Glomerular visceral epithelial cell (primary cell): ENCODE data around the gene CUZD1.
"Not testable (repeated sequence)": the region's sequence is repeated elsewhere in the genome, so short reads cannot be mapped to it uniquely, and the experiment has no call there.

Source experiments
- DNase-seq: peaks from one replicate; pipeline ENCODE4 v3.0.0-alpha.2; 2016; ENCODE audit errors: extremely low spot score

Gene CUZD1, protein sequence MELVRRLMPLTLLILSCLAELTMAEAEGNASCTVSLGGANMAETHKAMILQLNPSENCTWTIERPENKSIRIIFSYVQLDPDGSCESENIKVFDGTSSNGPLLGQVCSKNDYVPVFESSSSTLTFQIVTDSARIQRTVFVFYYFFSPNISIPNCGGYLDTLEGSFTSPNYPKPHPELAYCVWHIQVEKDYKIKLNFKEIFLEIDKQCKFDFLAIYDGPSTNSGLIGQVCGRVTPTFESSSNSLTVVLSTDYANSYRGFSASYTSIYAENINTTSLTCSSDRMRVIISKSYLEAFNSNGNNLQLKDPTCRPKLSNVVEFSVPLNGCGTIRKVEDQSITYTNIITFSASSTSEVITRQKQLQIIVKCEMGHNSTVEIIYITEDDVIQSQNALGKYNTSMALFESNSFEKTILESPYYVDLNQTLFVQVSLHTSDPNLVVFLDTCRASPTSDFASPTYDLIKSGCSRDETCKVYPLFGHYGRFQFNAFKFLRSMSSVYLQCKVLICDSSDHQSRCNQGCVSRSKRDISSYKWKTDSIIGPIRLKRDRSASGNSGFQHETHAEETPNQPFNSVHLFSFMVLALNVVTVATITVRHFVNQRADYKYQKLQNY

DNA sequence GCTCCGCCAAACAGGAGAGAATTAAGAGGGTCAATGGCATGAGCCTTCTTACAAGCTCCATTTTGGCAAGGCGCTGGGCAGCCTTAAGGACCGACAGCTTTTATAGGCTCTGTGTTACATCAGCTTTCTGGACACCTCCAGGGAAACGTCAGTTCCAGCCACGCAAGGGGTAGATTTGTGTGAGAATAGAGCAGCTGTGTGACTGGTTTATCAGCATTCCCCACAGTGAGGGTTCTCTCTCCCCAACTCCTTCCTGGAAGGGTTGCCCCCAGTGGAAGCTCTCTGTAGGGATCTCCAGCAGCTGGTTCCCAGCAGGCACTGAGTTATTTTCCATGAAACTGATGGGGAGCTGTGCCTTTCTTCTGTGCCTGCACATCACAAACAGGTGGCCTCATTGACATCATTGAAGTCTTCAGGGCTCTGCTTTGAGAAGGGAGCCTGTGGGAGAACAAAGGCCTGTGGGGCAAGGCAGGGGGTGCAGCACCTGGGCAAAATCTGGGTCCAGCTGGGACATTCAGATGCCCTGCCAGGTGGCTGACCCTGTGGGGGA is at the start of gene CUZD1:
TSS of gene CUZD1 (minus strand) at position 75 of the 550 bp plus-strand sequence. CDS start at position 61, 14 bp downstream.
- DNase-seq: no peak

DNA sequence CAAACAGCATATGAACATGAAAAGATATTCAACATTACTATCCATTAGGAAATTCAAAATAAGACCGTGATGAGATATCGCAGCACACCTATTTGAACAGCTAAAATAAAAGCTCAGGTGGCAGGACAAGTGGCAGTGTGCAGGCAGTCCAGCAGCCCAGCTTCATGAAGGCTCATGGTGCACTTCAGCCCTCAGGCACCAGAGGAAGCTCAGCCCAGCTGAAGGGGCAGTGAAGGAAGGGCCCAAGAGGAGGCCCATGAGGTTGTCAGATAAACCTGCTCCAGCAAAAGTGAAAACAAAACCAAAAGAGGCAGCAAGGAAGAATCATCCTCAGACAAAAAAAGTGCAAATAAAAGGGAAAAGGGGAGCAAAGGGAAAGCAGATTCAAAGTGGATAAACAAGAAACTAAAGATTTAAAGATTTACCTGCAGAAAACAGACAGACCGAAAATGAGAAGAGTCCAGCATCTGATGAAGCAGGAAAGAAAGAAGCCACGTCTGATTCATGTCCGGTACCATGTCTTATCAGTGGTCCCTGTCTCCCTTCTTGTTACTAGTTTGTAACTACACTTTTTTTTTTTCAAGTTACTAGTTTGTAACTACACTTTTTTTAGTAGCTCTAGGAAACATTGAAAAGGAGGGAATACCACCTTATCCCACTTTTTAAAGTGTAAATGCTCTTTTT is 48.7 kb upstream of the CUZD1 start:
- no peak for DNase-seq

DNA sequence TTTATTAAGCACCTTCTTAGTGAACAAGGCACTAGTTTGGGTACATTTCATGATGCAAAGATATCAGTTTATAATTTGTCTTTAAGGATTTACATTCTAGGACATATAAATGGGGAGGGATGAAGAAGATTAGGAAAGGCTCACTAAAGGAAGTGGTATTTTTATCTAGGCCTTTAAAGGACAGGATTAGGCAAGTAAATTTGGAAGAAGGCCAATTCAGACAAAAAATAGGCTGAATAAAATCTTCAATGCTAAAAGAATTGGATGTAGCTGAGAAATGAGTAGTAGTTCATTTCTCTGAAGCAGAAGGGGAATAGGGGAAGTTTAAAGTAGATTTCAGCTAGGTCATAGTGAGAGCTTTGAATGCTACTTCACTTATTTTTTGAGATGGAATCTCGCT is 38.5 kb upstream of the CUZD1 start:
- no peak for DNase-seq

DNA sequence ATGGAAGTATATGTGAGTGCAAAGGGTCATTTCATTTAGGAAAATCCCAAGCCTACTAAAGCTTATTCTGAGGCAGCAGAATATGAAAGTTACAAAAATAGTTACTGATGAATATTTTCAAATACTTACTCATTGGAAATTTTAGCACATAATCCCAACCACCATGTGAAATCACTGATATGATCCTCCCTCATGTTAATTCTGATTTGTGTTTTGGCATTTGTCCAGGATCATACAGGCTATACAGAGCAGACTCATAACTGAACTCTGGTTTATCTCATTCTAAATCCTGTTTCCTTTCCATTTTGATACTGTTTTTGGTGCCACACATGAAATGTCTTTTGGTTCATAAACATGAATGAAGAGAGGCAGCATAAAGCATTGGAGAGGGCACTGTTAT is 37.1 kb upstream of the CUZD1 start:
- DNase-seq: no peak

DNA sequence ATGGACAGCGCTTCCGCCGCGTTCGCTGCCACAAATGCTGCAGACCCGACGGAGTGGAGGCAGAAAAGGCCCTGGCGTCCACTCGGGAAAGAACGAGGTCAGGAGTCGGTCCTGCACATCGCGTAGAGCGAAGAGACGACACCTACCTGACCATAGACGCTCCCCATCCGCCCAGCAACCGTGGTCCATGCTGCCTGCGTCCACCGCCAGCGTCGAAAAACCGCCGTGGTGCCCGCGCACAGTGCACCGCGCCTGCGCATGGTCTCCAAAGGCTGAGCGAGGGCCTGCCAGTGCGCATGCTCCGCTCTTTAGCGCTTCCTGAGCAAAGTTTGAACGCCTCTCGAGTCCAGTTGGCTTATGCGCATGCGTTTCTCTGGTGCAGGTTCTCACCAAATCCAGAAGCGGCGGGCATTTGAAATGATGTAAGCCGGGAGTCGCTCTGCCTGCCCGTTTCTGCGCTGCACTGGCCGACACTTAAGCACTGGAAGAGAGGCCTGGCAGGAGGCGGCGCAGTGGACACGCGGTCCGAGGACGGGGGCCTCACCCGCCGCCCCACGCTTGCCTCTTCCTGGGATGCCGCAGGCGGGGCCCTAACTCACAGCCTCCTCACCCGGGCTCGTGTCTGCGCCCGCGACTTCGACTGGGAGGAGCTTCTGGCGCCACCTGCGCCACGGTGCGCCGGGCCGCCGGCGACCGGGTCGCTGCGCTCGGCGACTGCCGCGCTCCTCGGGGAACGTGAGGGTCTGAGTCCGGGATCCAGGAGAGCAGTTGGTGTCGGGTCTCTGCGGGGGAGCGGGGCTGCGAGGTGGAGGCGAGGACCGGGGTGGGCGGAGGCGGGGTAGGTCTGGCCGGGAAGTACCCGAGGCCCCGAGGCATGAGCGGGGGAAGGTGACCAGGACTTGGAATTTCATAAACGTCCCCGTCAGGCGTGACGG is 33.9 kb upstream of the CUZD1 start, which contains the start of gene FAM24B:
TSS of gene FAM24B (minus strand) at position 243 of the 935 bp plus-strand sequence. CDS start 29,066 bp downstream, outside the sequence.
- DNase-seq: peak; percentile 99

DNA sequence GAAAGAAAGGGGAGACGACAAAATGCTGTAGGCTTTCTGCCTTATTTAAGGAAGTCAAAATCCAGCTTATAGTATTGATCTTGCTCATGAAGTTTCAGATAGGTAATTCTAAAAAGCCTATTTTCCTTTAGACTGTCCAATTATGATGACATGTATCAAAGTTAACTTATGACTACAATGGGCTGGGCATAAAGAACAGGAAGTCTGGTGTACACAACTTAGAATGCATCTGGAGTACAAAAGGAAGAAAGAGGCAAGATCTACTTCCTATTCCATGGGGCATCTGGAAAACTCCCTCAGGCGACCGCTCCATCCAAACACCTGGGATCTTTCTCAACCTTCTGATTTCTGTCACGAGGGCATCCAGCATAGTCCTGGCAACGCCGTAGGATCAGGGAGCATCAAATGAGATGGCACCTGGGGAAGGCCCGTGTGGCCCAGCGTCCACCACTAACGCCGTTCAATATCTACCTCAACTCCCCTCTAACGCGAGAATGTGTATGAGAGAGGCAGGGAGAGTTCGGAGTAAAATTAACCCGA is 33.2 kb upstream of the CUZD1 start:
- no peak for DNase-seq

DNA sequence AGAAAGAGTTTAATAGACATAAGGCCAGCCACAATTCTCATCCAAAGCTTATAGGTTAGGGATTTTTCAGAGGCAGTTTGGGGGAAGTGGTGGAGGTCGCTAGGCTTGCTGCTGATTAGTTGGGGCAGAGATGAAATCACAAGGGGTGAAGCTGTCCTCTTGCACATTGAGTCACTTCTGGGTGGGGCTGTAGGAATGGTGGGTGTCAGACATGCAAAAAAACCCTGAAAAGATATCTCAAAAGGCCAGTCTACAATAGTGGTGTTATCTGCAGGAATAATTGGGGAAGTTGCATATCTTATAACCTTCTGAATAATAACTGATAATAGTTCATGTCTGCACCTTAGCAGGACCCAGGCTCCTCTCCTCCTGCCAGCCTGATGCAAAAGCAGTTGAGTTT is 31.6 kb upstream of the CUZD1 start:
- DNase-seq: no peak

DNA sequence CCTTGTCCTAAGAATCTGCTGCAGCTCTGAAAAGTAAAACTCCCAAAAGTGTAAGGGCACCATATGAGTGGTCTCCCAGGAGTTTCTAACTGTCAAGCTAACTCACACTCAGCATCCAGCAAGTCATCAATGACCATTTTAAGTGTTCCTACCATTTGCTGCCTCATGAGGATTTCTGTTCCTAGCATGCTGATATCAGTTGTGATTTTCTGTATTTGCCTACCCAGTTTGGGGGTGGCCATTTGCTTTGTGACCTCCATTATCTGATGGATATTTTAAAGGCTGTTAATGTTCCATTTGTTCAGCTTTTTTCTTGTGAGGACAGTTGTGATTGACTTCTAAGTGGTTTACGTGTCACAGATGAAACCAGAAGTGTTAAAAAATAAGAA is 30.8 kb upstream of the CUZD1 start:
- no peak for DNase-seq

DNA sequence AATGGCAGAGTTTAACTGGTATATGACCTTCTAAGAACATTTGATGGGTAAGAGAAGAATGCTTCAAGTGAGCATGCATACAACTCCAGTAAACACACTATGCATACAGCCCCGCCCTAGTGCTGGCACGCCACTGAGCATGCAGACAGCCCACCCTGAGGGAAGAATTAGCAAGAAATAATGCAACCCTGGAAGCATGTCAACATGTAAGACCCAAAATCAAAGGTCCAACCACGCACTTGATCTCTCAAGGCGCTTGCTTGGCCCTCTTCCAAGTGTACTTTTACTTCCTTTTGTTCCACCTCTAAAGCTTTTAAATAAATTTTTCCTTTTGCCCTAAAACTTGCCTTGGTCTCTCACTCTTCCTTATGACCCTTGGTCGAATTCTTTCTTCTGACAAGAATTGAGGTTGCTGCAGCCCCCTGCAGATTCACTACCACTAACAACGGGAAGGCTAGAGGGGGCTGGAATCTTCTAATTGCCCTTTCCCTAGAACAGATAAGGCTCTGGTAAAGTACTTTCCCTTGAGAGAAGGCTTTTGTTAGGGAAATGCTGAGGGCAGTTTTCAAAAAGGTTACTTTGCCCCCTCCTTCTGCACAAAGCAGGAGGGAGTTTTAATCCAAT is 30.3 kb upstream of the CUZD1 start:
- no peak for DNase-seq

DNA sequence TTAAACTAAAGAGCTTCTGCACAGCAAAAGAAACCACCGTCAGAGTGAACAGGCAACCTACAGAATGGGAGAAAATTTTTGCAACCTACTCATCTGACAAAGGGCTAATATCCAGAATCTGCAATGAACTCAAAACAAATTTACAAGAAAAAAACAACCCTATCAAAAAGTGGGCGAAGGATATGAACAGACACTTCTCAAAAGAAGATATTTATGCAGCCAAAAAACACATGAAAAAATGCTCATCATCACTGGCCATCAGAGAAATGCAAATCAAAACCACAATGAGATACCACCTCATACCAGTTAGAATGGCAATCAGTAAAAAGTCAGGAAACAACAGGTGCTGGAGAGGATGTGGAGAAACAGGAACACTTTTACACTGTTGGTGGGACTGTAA is 26.3 kb upstream of the CUZD1 start:
- not testable (repeated sequence) for DNase-seq

DNA sequence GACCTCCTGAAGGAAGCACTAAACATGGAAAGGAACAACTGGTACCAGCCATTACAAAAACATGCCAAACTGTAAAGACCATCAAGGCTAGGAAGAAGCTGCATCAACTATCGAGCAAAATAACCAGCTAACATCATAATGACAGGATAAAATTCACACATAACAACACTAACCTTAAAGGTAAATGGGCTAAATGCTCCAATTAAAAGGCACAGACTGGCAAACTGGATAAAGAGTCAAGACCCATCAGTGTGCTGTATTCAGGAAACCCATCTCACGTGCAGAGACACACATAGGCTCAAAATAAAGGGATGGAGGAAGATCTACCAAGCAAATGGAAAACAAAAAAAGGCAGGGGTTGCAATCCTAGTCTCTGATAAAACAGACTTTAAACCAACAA is 23.1 kb upstream of the CUZD1 start:
- DNase-seq: not testable (repeated sequence)

DNA sequence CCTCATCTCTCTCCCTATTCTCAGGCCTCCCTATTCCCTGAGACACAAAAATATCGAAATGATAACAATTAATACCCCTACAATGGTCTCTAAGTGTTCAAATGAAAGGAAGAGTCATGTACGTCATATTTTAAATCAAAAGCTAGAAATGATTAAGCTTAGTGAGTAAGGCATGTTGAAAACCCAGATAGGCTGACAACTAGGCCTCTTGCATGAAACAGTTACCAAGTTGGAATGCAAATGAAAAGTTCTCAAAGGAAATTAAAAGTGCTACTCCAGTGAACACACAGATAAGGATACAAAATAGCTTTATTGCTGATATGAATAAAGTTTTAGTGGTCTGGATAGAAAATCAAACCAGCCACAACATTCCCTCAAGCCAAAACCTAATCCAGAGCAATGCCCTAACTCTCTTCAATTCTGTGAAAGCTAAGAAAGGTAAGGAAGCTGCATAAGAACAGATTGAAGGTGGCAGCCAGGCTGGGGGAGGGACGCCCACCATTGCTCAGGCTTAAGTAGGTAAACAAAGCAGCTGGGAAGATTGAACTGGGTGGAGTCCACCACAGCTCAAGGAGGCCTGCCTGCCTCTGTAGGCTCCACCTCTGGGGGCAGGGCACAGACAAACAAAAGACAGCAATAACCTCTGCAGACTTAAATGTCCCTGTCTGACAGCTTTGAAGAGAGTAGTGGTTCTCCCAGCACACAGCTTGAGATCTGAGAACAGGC is 21.3 kb upstream of the CUZD1 start:
- peak; percentile 36 for DNase-seq

DNA sequence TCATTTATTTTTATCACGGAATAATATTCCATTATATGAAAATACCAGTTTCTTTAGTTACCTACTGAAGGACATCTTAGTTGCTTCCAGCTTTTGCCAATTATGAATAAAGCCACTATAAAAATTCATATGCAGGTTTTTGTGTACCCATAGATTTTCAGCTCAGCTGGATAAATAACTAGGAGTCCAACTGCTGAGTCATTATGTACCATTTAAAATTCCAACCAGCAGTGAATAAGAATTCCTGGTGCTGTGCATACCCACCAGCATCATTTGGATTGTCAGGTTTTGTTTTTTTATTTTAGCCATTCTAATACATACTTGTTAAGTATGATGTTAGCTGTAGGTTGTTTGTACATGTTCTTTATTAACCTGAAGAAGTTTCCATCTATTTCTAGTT is 19.2 kb upstream of the CUZD1 start:
- peak; percentile 17 for DNase-seq

DNA sequence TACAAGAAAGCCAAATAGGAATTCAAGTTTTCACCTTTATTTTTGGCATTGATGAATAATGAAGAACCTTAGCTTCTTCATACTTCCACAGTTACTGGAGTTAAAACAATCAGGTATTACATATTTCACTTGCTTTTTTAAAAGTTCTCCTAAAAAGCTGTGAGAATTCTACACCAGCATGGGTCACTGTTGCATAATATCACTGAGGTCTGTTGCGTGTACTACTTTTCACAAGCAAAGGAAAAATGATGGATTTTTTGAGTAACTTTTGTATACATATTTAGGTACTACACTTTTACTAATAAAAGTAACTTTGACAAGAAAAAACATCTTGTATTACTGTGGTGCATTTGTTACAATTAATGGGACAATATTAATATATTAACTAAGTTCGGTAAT is 18.5 kb upstream of the CUZD1 start:
- DNase-seq: no peak

DNA sequence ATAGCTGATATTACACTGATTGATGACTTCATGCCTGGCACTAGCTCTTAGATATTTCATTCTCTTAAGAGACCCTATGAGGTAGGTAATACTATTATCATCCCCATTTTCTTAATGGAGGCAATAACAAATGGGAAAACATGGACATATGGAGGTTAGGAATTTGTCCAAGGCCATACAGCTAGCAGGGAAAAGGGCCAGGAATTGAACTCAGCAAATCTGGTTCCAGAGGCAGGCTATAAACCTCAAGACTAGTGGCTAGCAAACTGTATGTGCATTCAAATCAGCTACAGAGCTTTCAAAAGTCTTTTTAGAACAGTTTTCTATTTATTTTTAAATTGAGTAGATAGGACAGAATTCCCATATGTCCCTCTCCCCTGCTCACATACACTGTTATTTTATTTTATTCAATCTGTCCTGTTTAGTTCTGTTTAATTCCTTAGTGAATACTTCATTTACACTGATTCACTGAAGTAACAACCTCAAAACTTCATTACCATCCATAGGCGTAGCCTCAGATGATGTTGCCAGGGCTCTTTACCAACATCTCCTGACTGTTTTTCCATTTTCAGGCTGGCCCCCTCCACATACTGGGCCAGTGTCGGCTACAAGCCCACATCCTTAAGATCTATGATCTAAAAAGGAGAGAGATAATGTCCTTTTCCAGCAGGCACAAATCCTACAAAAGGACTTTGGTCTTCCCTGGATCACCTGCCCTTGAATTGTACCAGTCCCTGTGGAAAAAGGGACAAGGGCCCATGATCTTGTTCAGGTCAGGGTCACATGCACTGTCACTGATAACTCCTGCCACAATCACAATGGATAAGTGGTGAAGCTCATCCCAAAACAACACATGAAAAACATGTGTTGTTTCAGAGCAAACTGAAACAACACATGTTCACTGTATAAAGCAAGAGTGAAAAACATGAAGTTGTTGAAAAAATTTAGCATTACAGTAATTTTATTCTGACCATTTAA is 17.8 kb upstream of the CUZD1 start:
- no peak for DNase-seq

DNA sequence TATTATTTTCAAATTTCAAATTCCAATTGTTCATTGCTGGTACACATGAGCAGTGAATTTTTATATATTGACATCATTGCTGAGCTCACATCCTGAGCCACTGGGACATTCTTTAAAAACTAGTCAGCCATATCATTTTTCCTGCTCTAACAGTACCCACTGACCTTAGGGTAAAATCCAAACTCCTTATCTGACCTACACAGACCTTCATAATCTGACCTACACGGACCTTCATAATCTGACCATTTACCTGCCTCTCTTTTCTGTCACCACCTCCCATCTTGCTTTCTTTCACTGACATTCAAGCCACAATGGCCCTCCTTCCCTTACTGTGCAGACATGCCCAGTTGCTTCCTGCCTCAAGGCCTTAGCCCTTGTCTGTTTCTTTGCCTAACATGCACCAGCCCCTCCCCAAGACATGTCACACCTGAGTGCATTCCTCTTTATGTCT is 16.1 kb upstream of the CUZD1 start:
- DNase-seq: peak; percentile 61

DNA sequence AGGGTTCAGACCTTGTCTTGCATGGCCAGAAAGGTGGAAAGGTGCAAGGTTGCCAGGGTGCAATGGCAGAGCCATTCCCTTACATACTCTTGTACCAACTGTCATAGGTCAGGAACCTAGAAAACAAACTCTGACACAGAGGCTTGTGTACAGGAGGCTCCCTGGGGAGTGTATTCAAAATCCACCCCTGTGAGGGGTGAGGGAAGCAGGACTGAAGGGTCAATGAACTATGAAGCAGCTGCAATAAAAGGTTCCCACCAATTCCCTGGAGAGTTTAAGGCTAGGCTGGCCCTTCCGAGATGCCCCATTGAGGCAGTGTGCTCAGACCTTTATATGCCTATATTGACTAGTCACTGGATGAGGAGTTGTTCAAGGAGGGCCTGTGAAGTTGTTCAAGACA is 13.9 kb upstream of the CUZD1 start:
- DNase-seq: no peak

DNA sequence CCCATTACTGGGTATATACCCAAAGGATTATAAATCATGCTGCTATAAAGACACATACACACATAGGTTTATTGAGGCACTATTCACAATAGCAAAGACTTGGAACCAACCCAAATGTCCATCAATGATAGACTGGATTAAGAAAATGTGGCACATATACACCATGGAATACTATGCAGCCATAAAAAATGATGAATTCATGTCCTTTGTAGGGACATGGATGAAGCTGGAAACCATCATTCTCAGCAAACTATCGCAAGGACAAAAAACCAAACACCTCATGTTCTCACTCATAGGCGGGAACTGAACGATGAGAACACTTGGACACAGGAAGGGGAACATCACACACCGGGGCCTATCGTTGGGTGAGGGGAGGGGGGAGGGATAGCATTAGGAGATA is 12.4 kb upstream of the CUZD1 start:
- DNase-seq: not testable (repeated sequence)

DNA sequence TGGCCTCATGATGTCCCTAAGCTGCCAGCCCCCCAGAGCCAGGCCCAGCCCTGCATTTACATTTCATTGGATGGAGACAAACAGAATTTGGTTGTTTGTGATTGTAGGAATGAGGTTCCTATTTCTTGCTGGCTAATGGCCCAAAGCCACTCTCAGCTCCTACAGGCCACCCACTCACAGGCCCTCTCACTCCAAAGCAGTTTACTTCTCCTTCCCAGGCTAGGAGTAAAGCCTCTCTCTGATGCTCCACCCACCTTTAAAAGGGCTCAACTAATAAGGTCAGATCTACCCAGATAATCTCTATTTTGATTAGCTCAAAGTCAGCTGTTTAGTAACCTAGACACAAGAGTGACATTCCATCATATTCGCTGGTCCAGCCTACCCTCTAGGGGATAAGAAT is 11.2 kb upstream of the CUZD1 start:
- DNase-seq: no peak
